Activated T-cell treated with anti-CD3 and anti-CD28 coated beads for 24 hours (primary cell): ENCODE results near the gene GRK5.

ENCODE experiments used
- DNase-seq: peaks from one replicate; pipeline ENCODE4 v3.0.0-alpha.2; 2020; ENCODE audit warnings: low read depth

Gene GRK5

GRCh38 chr10:119483001-119483400 is 275.6 kb downstream of the GRK5 start:
- DNase-seq = no peak

GRCh38 chr10:119483839-119484238 is 276.5 kb downstream of the GRK5 start:
- no peak for DNase-seq

GRCh38 chr10:119488675-119489074 is 281.3 kb downstream of the GRK5 start:
- no peak for DNase-seq

- no peak for DNase-seq
These were observed 282.6 kb downstream of the GRK5 start for GRCh38 chr10:119489991-119490326.

GRCh38 chr10:119491966-119492757 is 284.8 kb downstream of the GRK5 start:
- no peak for DNase-seq

GRCh38 chr10:119493155-119493554 is 285.8 kb downstream of the GRK5 start:
- DNase-seq = no peak

- no peak for DNase-seq
These were observed 287.1 kb downstream of the GRK5 start for GRCh38 chr10:119494236-119495020.

GRCh38 chr10:119495021-119495505 is 287.7 kb downstream of the GRK5 start:
- DNase-seq = no peak

- no peak for DNase-seq
These were observed 288.2 kb downstream of the GRK5 start for GRCh38 chr10:119495545-119495944.

- DNase-seq = peak; percentile 59
These were observed 288.9 kb downstream of the GRK5 start for GRCh38 chr10:119496273-119496672.

- DNase-seq = no peak
These were observed 289.9 kb downstream of the GRK5 start for GRCh38 chr10:119497243-119497642.

- peak; percentile 22 for DNase-seq
These were observed 291.7 kb downstream of the GRK5 start for GRCh38 chr10:119498889-119499676.

GRCh38 chr10:119499677-119500002 is 292.3 kb downstream of the GRK5 start:
- no peak for DNase-seq

GRCh38 chr10:119500123-119500795 is 292.9 kb downstream of the GRK5 start:
- DNase-seq = no peak

GRCh38 chr10:119500821-119501220 is 293.4 kb downstream of the GRK5 start:
- no peak for DNase-seq

- no peak for DNase-seq
These were observed 294.3 kb downstream of the GRK5 start for GRCh38 chr10:119501690-119502089.

GRCh38 chr10:119502209-119502608 is 294.8 kb downstream of the GRK5 start:
- peak; percentile 71 for DNase-seq

GRCh38 chr10:119502618-119503155 is 295.3 kb downstream of the GRK5 start:
- no peak for DNase-seq

- no peak for DNase-seq
These were observed 296.4 kb downstream of the GRK5 start for GRCh38 chr10:119503821-119504220.

- DNase-seq = no peak
These were observed 297.3 kb downstream of the GRK5 start for GRCh38 chr10:119504651-119505050.

GRCh38 chr10:119505131-119505551 is 297.8 kb downstream of the GRK5 start:
- DNase-seq = no peak
